Middle frontal gyrus (tissue), 1 donor: Measurements from ENCODE around the gene NAP1L4.
"Not testable (repeated sequence)": the region's sequence is repeated elsewhere in the genome, so short reads cannot be mapped to it uniquely, and the experiment has no call there.

Experiments used
- DNase-seq: peaks from one replicate; pipeline ENCODE4 v3.0.0-alpha.2; 2015; ENCODE audit warnings: low spot score; ENCODE audit errors: extremely low spot score

The NAP1L4 gene

GRCh38 chr11:2909133-2909902 is 82.8 kb downstream of the NAP1L4 start:
- DNase-seq: no peak

GRCh38 chr11:2908130-2908529 is 84.0 kb downstream of the NAP1L4 start:
- no peak for DNase-seq

- not testable (repeated sequence) for DNase-seq
These were observed 86.8 kb downstream of the NAP1L4 start for GRCh38 chr11:2905299-2905698.

- DNase-seq: no peak
These were observed 87.7 kb downstream of the NAP1L4 start for GRCh38 chr11:2904153-2905052.

GRCh38 chr11:2903672-2904011 is 88.5 kb downstream of the NAP1L4 start:
- no peak for DNase-seq

- no peak for DNase-seq
These were observed 89.1 kb downstream of the NAP1L4 start for GRCh38 chr11:2902784-2903671.

- no peak for DNase-seq
These were observed 90.0 kb downstream of the NAP1L4 start for GRCh38 chr11:2901854-2902783.

- no peak for DNase-seq
These were observed 90.8 kb downstream of the NAP1L4 start for GRCh38 chr11:2901196-2901796.

GRCh38 chr11:2899080-2899783 is 92.9 kb downstream of the NAP1L4 start:
- DNase-seq: no peak

GRCh38 chr11:2898366-2899079 is 93.6 kb downstream of the NAP1L4 start:
- no peak for DNase-seq

- DNase-seq: no peak
These were observed 95.1 kb downstream of the NAP1L4 start for GRCh38 chr11:2897048-2897447.

GRCh38 chr11:2896047-2896446 is 96.1 kb downstream of the NAP1L4 start:
- no peak for DNase-seq
